Mesenchymal stem cell (in vitro differentiated cells and primary cell): ENCODE data around the gene RNGTT.
A peak's percentile ranks its signal among the peaks of the same experiment; 100 is the strongest.

Source experiments
- DNase-seq: peaks from one replicate; pipeline ENCODE4 v3.0.0-alpha.2; 2013
- H2AFZ ChIP-seq: one replicate; pipeline ENCODE4 v1.6.1; 2013; ENCODE audit warnings: low read depth, mild to moderate bottlenecking, control low read depth, inconsistent platforms, low read length, moderate library complexity
- H2AK5ac ChIP-seq: 2 replicates; pipeline ENCODE4 v1.6.1; 2013; ENCODE audit warnings: low read length, moderate library complexity, mild to moderate bottlenecking, inconsistent platforms; ENCODE audit not compliant: severe bottlenecking
- H2BK120ac ChIP-seq: one replicate; pipeline ENCODE4 v1.6.1; 2013; ENCODE audit warnings: low read depth, mild to moderate bottlenecking, inconsistent platforms, low read length, moderate library complexity
- H2BK12ac ChIP-seq, 2 experiments: one replicate each; pipeline ENCODE4 v1.6.1; 2013; ENCODE audit warnings: inconsistent platforms in 2 of 2, low read length in 2 of 2, mild to moderate bottlenecking in 2 of 2, moderate library complexity in 2 of 2, control low read depth in 1 of 2
- H2BK15ac ChIP-seq: one replicate; pipeline ENCODE4 v1.6.1; 2013; ENCODE audit warnings: mild to moderate bottlenecking, low read depth, inconsistent platforms; ENCODE audit not compliant: poor library complexity, severe bottlenecking
- H2BK5ac ChIP-seq: 2 replicates; pipeline ENCODE4 v1.6.1; 2013; ENCODE audit warnings: low read depth, mild to moderate bottlenecking, low read length, control low read depth, inconsistent platforms; ENCODE audit not compliant: poor library complexity, severe bottlenecking
- H3K14ac ChIP-seq, 2 experiments: one replicate each; pipeline ENCODE4 v1.6.1; 2013; ENCODE audit warnings: inconsistent platforms in 2 of 2, low read length in 2 of 2, control low read depth in 1 of 2, mild to moderate bottlenecking in 1 of 2, moderate library complexity in 1 of 2
- H3K18ac ChIP-seq, 2 experiments: one replicate each; pipeline ENCODE4 v1.6.1; 2013; ENCODE audit warnings: inconsistent platforms in 2 of 2, low read length in 2 of 2, control low read depth in 1 of 2, low read depth in 1 of 2, mild to moderate bottlenecking in 1 of 2
- H3K23ac ChIP-seq, 2 experiments: one replicate each; pipeline ENCODE4 v1.6.1; 2013; ENCODE audit warnings: inconsistent platforms in 2 of 2, low read length in 2 of 2, mild to moderate bottlenecking in 2 of 2, moderate library complexity in 2 of 2, control low read depth in 1 of 2
- H3K27ac ChIP-seq: 2 replicates; pipeline ENCODE4 v1.5.1; 2013; ENCODE audit warnings: mild to moderate bottlenecking, moderate library complexity, low read length, control low read depth, inconsistent platforms; ENCODE audit not compliant: poor library complexity, severe bottlenecking
- H3K27me3 ChIP-seq, 2 experiments: 2 replicates each; pipeline versions ENCODE4 v1.6.1 to v1.7.0; 2013; ENCODE audit warnings: low read length in 2 of 2, mild to moderate bottlenecking in 2 of 2, moderate library complexity in 2 of 2, control low read depth in 1 of 2, inconsistent platforms in 1 of 2; ENCODE audit not compliant: control insufficient read depth in 1 of 2, insufficient read depth in 1 of 2
- H3K36me3 ChIP-seq, 2 experiments: 2 replicates each; pipeline versions ENCODE4 v1.6.1 to v1.7.0; 2013; ENCODE audit warnings: low read length in 2 of 2, control low read depth in 1 of 2, inconsistent platforms in 1 of 2, low read depth in 1 of 2, mild to moderate bottlenecking in 1 of 2; ENCODE audit not compliant: insufficient read depth in 2 of 2, control insufficient read depth in 1 of 2
- H3K4ac ChIP-seq, 2 experiments: one replicate each; pipeline ENCODE4 v1.6.1; 2013; ENCODE audit warnings: inconsistent platforms in 2 of 2, low read length in 2 of 2, mild to moderate bottlenecking in 2 of 2, moderate library complexity in 2 of 2, control low read depth in 1 of 2, low read depth in 1 of 2
- H3K4me1 ChIP-seq: 2 replicates; pipeline ENCODE4 v1.6.1; 2013; ENCODE audit warnings: low read depth, low read length, control low read depth; ENCODE audit not compliant: control insufficient read depth, insufficient read depth
- H3K4me2 ChIP-seq: 2 replicates; pipeline ENCODE4 v1.6.1; 2013; ENCODE audit warnings: low read length, mild to moderate bottlenecking, inconsistent platforms; ENCODE audit not compliant: poor library complexity, severe bottlenecking
- H3K4me3 ChIP-seq, 2 experiments: 2 replicates each; pipeline versions ENCODE4 v1.5.1 to v1.7.0; 2013; ENCODE audit warnings: low read length in 2 of 2, mild to moderate bottlenecking in 2 of 2, control low read depth in 1 of 2, low read depth in 1 of 2; ENCODE audit not compliant: insufficient read depth in 1 of 2
- H3K79me1 ChIP-seq: replicated peaks from 2 replicates; pipeline ENCODE4 v1.6.1; 2013; ENCODE audit warnings: mild to moderate bottlenecking, control low read depth, low read length, inconsistent platforms; ENCODE audit not compliant: poor library complexity, severe bottlenecking
- H3K9ac ChIP-seq: 2 replicates; pipeline ENCODE4 v1.7.0; 2013; ENCODE audit warnings: mild to moderate bottlenecking, low read length, moderate library complexity
- H3K9me3 ChIP-seq: 2 replicates; pipeline ENCODE4 v1.7.0; 2013; ENCODE audit warnings: mild to moderate bottlenecking, low read length; ENCODE audit not compliant: control insufficient read depth
- H4K8ac ChIP-seq: one replicate; pipeline ENCODE4 v1.6.1; 2013; ENCODE audit warnings: inconsistent platforms, mild to moderate bottlenecking, low read length, moderate library complexity
- H4K91ac ChIP-seq: one replicate; pipeline ENCODE4 v1.6.1; 2013; ENCODE audit warnings: mild to moderate bottlenecking, low read length, inconsistent platforms
- WGBS: methylation state at CpG from one replicate; pipeline ENCODE4 v1.1.7; 2013; ENCODE audit warnings: mixed read lengths; 5-methylcytosine and 5-hydroxymethylcytosine counted together

Gene RNGTT

GRCh38 chr6:88650029-88650619 lies 313.3 kb downstream of the RNGTT start:
- Histone ChIP-seq H2AFZ (no peak overlapping the region), H3K23ac (no peak overlapping the region), H3K4me3 (no peak overlapping the region), H3K79me1 (no peaks in the 10 kb centered on the region), H2BK120ac (no peak overlapping the region), H3K18ac (no peak overlapping the region), H2BK15ac (no peak overlapping the region), H3K9me3 (no peaks in the 10 kb centered on the region), H2AK5ac (no peak overlapping the region), H3K14ac (no peak overlapping the region), H4K91ac (no peak overlapping the region), H3K27ac (no peak overlapping the region), H2BK12ac (no peak overlapping the region), H3K4me1 (peaks cover 1% of the 10 kb centered on the region), H4K8ac (no peak overlapping the region), H3K36me3 (no peaks in the 10 kb centered on the region), H2BK5ac (no peak overlapping the region), H3K4ac (no peak overlapping the region), H3K27me3 (no peaks in the 10 kb centered on the region), H3K4me2 (no peak overlapping the region), H3K9ac (peak overlapping the region; percentile 36)
- peak; percentile 17 for DNase-seq
- WGBS: 93% methylated on average over 4 of the region's 5 CpGs

DNA sequence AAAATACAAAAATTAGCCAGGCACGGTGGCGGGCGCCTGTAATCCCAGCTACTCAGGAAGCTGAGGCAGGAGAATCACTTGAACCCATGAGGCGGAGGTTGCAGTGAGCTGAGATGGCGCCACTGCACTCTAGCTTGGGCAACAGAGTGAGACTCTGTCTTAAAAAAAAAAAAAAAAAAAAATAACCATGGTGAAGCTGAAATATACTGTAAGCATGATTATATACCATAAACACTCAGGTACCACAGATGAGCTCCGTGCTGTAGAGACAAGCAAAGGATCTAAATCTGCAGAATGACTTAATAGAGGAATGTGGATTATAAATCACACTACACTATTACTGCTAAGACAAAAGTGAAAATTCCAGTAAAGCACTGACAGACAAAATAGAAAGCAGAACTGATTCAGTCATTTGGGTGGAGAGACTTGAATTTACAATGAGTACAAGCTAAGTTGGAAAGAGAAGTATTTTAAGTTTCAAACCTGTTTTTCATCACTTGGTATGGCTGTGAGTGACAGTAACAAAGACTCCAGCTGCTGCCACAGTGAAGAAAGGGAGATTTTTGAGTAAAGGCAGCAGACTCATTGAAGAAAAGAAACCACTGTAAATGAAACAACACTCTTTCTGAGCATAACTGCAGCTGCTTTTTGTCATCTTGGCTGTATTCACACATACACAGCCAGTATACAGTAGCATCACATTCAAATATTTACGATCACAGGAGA lies 322.1 kb downstream of the RNGTT start:
- H3K18ac ChIP-seq: no peak overlapping the region

GRCh38 chr6:88637761-88638545 lies 325.5 kb downstream of the RNGTT start:
- Histone ChIP-seq H2BK5ac (no peak overlapping the region), H3K9ac (no peak overlapping the region), H2BK120ac (no peak overlapping the region), H3K14ac (no peak overlapping the region), H3K4me3 (no peak overlapping the region), H3K27me3 (no peaks in the 10 kb centered on the region), H3K36me3 (no peaks in the 10 kb centered on the region), H2AK5ac (no peak overlapping the region), H2AFZ (no peak overlapping the region), H3K23ac (no peak overlapping the region), H3K27ac (no peak overlapping the region), H4K91ac (no peak overlapping the region), H3K9me3 (no peaks in the 10 kb centered on the region), H3K4me2 (no peak overlapping the region), H2BK15ac (no peak overlapping the region), H3K18ac (no peak overlapping the region), H2BK12ac (no peak overlapping the region), H3K4ac (no peak overlapping the region), H4K8ac (no peak overlapping the region), H3K4me1 (no peaks in the 10 kb centered on the region), H3K79me1 (no peaks in the 10 kb centered on the region)
- no CpG with 5 or more reads among the region's 2 CpGs for WGBS
- no peak for DNase-seq

More for the DNA sequence above, 322.1 kb downstream of the RNGTT start:
- Histone ChIP-seq H4K8ac (no peak overlapping the region), H2BK12ac (no peak overlapping the region), H3K4me1 (no peaks in the 10 kb centered on the region), H3K14ac (no peak overlapping the region), H3K23ac (no peak overlapping the region), H3K9ac (no peak overlapping the region), H4K91ac (no peak overlapping the region), H2BK120ac (no peak overlapping the region), H2AK5ac (no peak overlapping the region), H3K4ac (no peak overlapping the region), H3K36me3 (no peaks in the 10 kb centered on the region), H3K4me3 (no peak overlapping the region), H3K27ac (no peak overlapping the region), H3K27me3 (no peaks in the 10 kb centered on the region), H2BK15ac (no peak overlapping the region), H3K4me2 (no peak overlapping the region), H2AFZ (no peak overlapping the region), H3K79me1 (no peaks in the 10 kb centered on the region), H3K9me3 (no peaks in the 10 kb centered on the region), H2BK5ac (no peak overlapping the region)
- DNase-seq: peak; percentile 41
- WGBS: 100% methylated on average over 3 of the region's 7 CpGs

DNA sequence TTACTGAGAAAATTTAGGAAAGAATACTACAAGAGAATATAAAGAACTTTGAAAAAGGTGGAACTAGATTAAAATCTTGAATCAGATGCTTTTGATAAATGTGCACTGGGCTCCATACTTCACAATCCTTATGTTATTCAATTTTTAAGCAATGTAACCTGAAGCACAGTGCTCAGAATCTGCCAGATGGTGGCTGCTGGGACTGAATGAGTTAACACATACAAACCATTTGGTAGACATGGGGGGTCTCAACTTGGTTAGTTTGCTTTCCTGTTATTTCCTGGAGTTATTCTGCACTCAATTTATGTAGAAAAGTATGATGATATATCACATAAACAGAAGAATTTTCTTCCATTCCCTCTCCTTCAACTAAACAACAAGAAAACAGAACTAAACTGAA lies 326.5 kb downstream of the RNGTT start:
- H3K4ac ChIP-seq: no peak overlapping the region
- no peak overlapping the region for H4K91ac ChIP-seq
- no peak overlapping the region for H3K27ac ChIP-seq
- no peak for DNase-seq
- H3K9ac ChIP-seq: no peak overlapping the region
- H3K4me1 ChIP-seq: peaks cover under 1% of the 10 kb centered on the region
- H4K8ac ChIP-seq: no peak overlapping the region
- H2BK15ac ChIP-seq: no peak overlapping the region
- no peak overlapping the region for H3K4me2 ChIP-seq
- H2AK5ac ChIP-seq: no peak overlapping the region
- H3K4me3 ChIP-seq: no peak overlapping the region
- H3K27me3 ChIP-seq: no peaks in the 10 kb centered on the region
- H3K9me3 ChIP-seq: no peaks in the 10 kb centered on the region
- H2AFZ ChIP-seq: no peak overlapping the region
- H3K23ac ChIP-seq: no peak overlapping the region
- H2BK120ac ChIP-seq: no peak overlapping the region
- H3K79me1 ChIP-seq: peaks cover 5% of the 10 kb centered on the region
- H2BK5ac ChIP-seq: no peak overlapping the region
- no peaks in the 10 kb centered on the region for H3K36me3 ChIP-seq
- no peak overlapping the region for H3K18ac ChIP-seq
- no peak overlapping the region for H2BK12ac ChIP-seq
- H3K14ac ChIP-seq: no peak overlapping the region
